Osteoblast (primary cell): ENCODE data around the gene SORBS2. TPM values are rescaled to one million over a fixed set of nuclear protein-coding genes. Genes with fewer than 3 reads are reported as not detected.

ENCODE experiments used
- DNase-seq: peaks from one replicate; pipeline ENCODE4 v3.0.0; 2011; ENCODE audit warnings: low spot score, mixed read lengths; ENCODE audit not compliant: insufficient read length; ENCODE audit errors: missing footprints
- H2AFZ ChIP-seq: 2 replicates; pipeline ENCODE4 v1.6.0; 2011; ENCODE audit warnings: mild to moderate bottlenecking, low read length
- H3K27ac ChIP-seq: 2 replicates; pipeline ENCODE4 v1.5.1; 2011; ENCODE audit warnings: mild to moderate bottlenecking, low read depth, low read length, moderate library complexity
- H3K27me3 ChIP-seq: 2 replicates; pipeline ENCODE4 v1.6.0; 2012; ENCODE audit warnings: mild to moderate bottlenecking, control low read depth, inconsistent platforms, low read length, moderate library complexity; ENCODE audit not compliant: insufficient read depth
- H3K36me3 ChIP-seq: 2 replicates; pipeline ENCODE4 v1.5.1; 2011; ENCODE audit warnings: mild to moderate bottlenecking, low read length, control low read depth, moderate library complexity; ENCODE audit not compliant: insufficient read depth
- H3K4me1 ChIP-seq: 2 replicates; pipeline ENCODE4 v1.5.1; 2011; ENCODE audit warnings: mild to moderate bottlenecking, low read length, control low read depth, moderate library complexity; ENCODE audit not compliant: insufficient read depth
- H3K4me2 ChIP-seq: 2 replicates; pipeline ENCODE4 v1.6.0; 2011; ENCODE audit warnings: mild to moderate bottlenecking, low read length; ENCODE audit not compliant: insufficient read depth
- H3K4me3 ChIP-seq: fragments of 200-600 bp; sonication (generic); 3 replicates; pipeline ENCODE4 v1.5.1; 2012; ENCODE audit warnings: mild to moderate bottlenecking, low read length, inconsistent platforms; ENCODE audit not compliant: insufficient read depth
- H3K79me2 ChIP-seq: 2 replicates; pipeline ENCODE4 v1.6.0; 2012; ENCODE audit warnings: mild to moderate bottlenecking, low read length, control low read depth, inconsistent platforms; ENCODE audit not compliant: insufficient read depth
- H3K9me3 ChIP-seq: 2 replicates; pipeline ENCODE4 v1.5.1; 2011; ENCODE audit warnings: low read depth, low read length, control low read depth
- H4K20me1 ChIP-seq: 2 replicates; pipeline ENCODE4 v1.6.0; 2012; ENCODE audit warnings: mild to moderate bottlenecking, low read length, control low read depth; ENCODE audit not compliant: insufficient read depth
- CTCF ChIP-seq: IDR thresholded peaks from 2 replicates; pipeline ENCODE4 v1.5.1; 2011; ENCODE audit warnings: mild to moderate bottlenecking, low read depth, low read length, moderate library complexity; ENCODE audit errors: extremely low read depth
- total RNA-seq: library from RNA; depleted of rRNA; stranded (reverse); fragments of >200 nt; gene quantifications from 2 replicates; pipeline ENCODE4 v1.2.3, GENCODE V29; 2012

Gene SORBS2
- total RNA-seq, 1 donor = 85.0 TPM

GRCh38 chr4:185726931-185727330, 85.1 kb downstream of the SORBS2 start:
- no peak overlapping the region for H3K27ac ChIP-seq
- H3K4me1 ChIP-seq = peaks cover 9% of the 10 kb centered on the region
- no peak overlapping the region for H3K4me3 ChIP-seq
- no peaks in the 10 kb centered on the region for H3K27me3 ChIP-seq
- H3K4me2 ChIP-seq = no peak overlapping the region
- DNase-seq = no peak
- no peaks in the 10 kb centered on the region for H3K36me3 ChIP-seq
- peaks cover 5% of the 10 kb centered on the region for H4K20me1 ChIP-seq
- H3K79me2 ChIP-seq = no peaks in the 10 kb centered on the region
- no peaks in the 10 kb centered on the region for H3K9me3 ChIP-seq
- TF ChIP-seq CTCF = no peak
- H2AFZ ChIP-seq = no peak overlapping the region

GRCh38 chr4:185723631-185724260, 88.2 kb downstream of the SORBS2 start:
- Histone ChIP-seq H3K9me3 (no peaks in the 10 kb centered on the region), H3K27ac (no peak overlapping the region), H3K4me3 (no peak overlapping the region), H3K4me2 (no peak overlapping the region), H3K79me2 (no peaks in the 10 kb centered on the region), H3K4me1 (peaks cover 6% of the 10 kb centered on the region), H3K36me3 (no peaks in the 10 kb centered on the region), H4K20me1 (no peaks in the 10 kb centered on the region), H2AFZ (no peak overlapping the region), H3K27me3 (no peaks in the 10 kb centered on the region)
- DNase-seq = no peak
- no peak for TF ChIP-seq CTCF

GRCh38 chr4:185722029-185722316, 90.0 kb downstream of the SORBS2 start:
- DNase-seq = no peak
- Histone ChIP-seq H3K9me3 (no peaks in the 10 kb centered on the region), H3K4me2 (peak overlapping the region; percentile 23), H3K79me2 (no peaks in the 10 kb centered on the region), H3K27ac (peak overlapping the region; percentile 11), H3K27me3 (no peaks in the 10 kb centered on the region), H3K4me3 (no peak overlapping the region), H3K4me1 (peaks cover 6% of the 10 kb centered on the region), H2AFZ (no peak overlapping the region), H3K36me3 (no peaks in the 10 kb centered on the region), H4K20me1 (no peaks in the 10 kb centered on the region)
- TF ChIP-seq CTCF = no peak

GRCh38 chr4:185721190-185722028, 90.6 kb downstream of the SORBS2 start:
- Histone ChIP-seq H3K27ac (peak overlapping the region; percentile 11), H3K36me3 (no peaks in the 10 kb centered on the region), H3K79me2 (no peaks in the 10 kb centered on the region), H2AFZ (peak overlapping the region; percentile 49), H3K9me3 (no peaks in the 10 kb centered on the region), H3K27me3 (no peaks in the 10 kb centered on the region), H3K4me3 (no peak overlapping the region), H4K20me1 (no peaks in the 10 kb centered on the region), H3K4me2 (peak overlapping the region; percentile 23), H3K4me1 (peaks cover 6% of the 10 kb centered on the region)
- no peak for TF ChIP-seq CTCF
- no peak for DNase-seq
